ENCODE results near the gene PCDHGA2.
"Not testable (repeated sequence)": the region's sequence is repeated elsewhere in the genome, so short reads cannot be mapped to it uniquely, and the experiment has no call there.

The PCDHGA2 gene

GRCh38 chr5:141345327-141345726, 6.8 kb downstream of the PCDHGA2 start:
- H3K9me3 ChIP-seq (ENCODE audit: control insufficient read depth in 1 of 2, low read length in 2 of 2), result peaks cover 12 to 29% of the 10 kb centered on the region in 2 donors
- H3K27me3 ChIP-seq (ENCODE audit: control insufficient read depth in 1 of 2, insufficient read depth in 2 of 2, low read length in 2 of 2), result no peaks in the 10 kb centered on the region
- H3K36me3 ChIP-seq (ENCODE audit: control insufficient read depth in 1 of 2, insufficient read depth in 2 of 2, low read length in 2 of 2), result no peaks in the 10 kb centered on the region
- no peaks in the 10 kb centered on the region for H3K4me1 ChIP-seq (ENCODE audit: control insufficient read depth in 1 of 2, insufficient read depth in 2 of 2, low read length in 2 of 2)
- no peak overlapping the region for H3K9ac ChIP-seq (ENCODE audit: low read depth in 1 of 2, low read length in 2 of 2)
- H3K4me3 ChIP-seq (ENCODE audit: low read depth in 1 of 2, low read length in 2 of 2), result no peak overlapping the region
- no peak overlapping the region for H3K27ac ChIP-seq (ENCODE audit: low read depth, low read length)

GRCh38 chr5:141346017-141346416, 7.5 kb downstream of the PCDHGA2 start:
- not testable (repeated sequence) for H3K9ac ChIP-seq (ENCODE audit: low read depth in 1 of 2, low read length in 2 of 2); H3K27ac ChIP-seq (ENCODE audit: low read depth, low read length); H3K4me3 ChIP-seq (ENCODE audit: low read depth in 1 of 2, low read length in 2 of 2); H3K36me3 ChIP-seq (ENCODE audit: control insufficient read depth in 1 of 2, insufficient read depth in 2 of 2, low read length in 2 of 2); H3K27me3 ChIP-seq (ENCODE audit: control insufficient read depth in 1 of 2, insufficient read depth in 2 of 2, low read length in 2 of 2); H3K4me1 ChIP-seq (ENCODE audit: control insufficient read depth in 1 of 2, insufficient read depth in 2 of 2, low read length in 2 of 2)
- H3K9me3 ChIP-seq (ENCODE audit: control insufficient read depth in 1 of 2, low read length in 2 of 2), result peaks cover 12 to 27% of the 10 kb centered on the region in 2 donors

- Histone ChIP-seq H3K4me1 (ENCODE audit: control insufficient read depth in 1 of 2, insufficient read depth in 2 of 2, low read length in 2 of 2) (no peaks in the 10 kb centered on the region), H3K9ac (ENCODE audit: low read depth in 1 of 2, low read length in 2 of 2) (no peak within 1 kb of the TSS), H3K27me3 (ENCODE audit: control insufficient read depth in 1 of 2, insufficient read depth in 2 of 2, low read length in 2 of 2) (no peaks in the 10 kb centered on the region), H3K4me3 (ENCODE audit: low read depth in 1 of 2, low read length in 2 of 2) (no peak within 1 kb of the TSS), H3K9me3 (ENCODE audit: control insufficient read depth in 1 of 2, low read length in 2 of 2) (peaks cover 12 to 14% of the 10 kb centered on the region in 2 donors), H3K36me3 (ENCODE audit: control insufficient read depth in 1 of 2, insufficient read depth in 2 of 2, low read length in 2 of 2) (no peaks in the 10 kb centered on the region), H3K27ac (ENCODE audit: low read depth, low read length) (no peak within 1 kb of the TSS)
These were observed 11.5 kb downstream of the PCDHGA2 start, which contains the start of gene PCDHGB1 for GRCh38 chr5:141349917-141350619. PCDHGB1 (plus strand) TSS chr5:141350099; CDS start chr5:141350261, 162 bp downstream.

- Histone ChIP-seq H3K9ac (ENCODE audit: low read depth in 1 of 2, low read length in 2 of 2) (no peak overlapping the region), H3K27me3 (ENCODE audit: control insufficient read depth in 1 of 2, insufficient read depth in 2 of 2, low read length in 2 of 2) (no peaks in the 10 kb centered on the region), H3K4me3 (ENCODE audit: low read depth in 1 of 2, low read length in 2 of 2) (peak overlapping the region in 1 of 2 donors; percentile 29), H3K27ac (ENCODE audit: low read depth, low read length) (no peak overlapping the region), H3K9me3 (ENCODE audit: control insufficient read depth in 1 of 2, low read length in 2 of 2) (peaks cover 18 to 20% of the 10 kb centered on the region in 2 donors), H3K4me1 (ENCODE audit: control insufficient read depth in 1 of 2, insufficient read depth in 2 of 2, low read length in 2 of 2) (no peaks in the 10 kb centered on the region), H3K36me3 (ENCODE audit: control insufficient read depth in 1 of 2, insufficient read depth in 2 of 2, low read length in 2 of 2) (no peaks in the 10 kb centered on the region)
These were observed 13.0 kb downstream of the PCDHGA2 start for GRCh38 chr5:141351591-141351990.

- H3K4me1 ChIP-seq (ENCODE audit: control insufficient read depth in 1 of 2, insufficient read depth in 2 of 2, low read length in 2 of 2), result no peaks in the 10 kb centered on the region
- H3K36me3 ChIP-seq (ENCODE audit: control insufficient read depth in 1 of 2, insufficient read depth in 2 of 2, low read length in 2 of 2), result no peaks in the 10 kb centered on the region
- H3K9me3 ChIP-seq (ENCODE audit: control insufficient read depth in 1 of 2, low read length in 2 of 2), result peaks cover 25 to 28% of the 10 kb centered on the region in 2 donors
- no peaks in the 10 kb centered on the region for H3K27me3 ChIP-seq (ENCODE audit: control insufficient read depth in 1 of 2, insufficient read depth in 2 of 2, low read length in 2 of 2)
- H3K9ac ChIP-seq (ENCODE audit: low read depth in 1 of 2, low read length in 2 of 2), result no peak within 1 kb of the TSS
- peak within 1 kb of the TSS in 1 of 2 donors; percentile 13 for H3K4me3 ChIP-seq (ENCODE audit: low read depth in 1 of 2, low read length in 2 of 2)
- H3K27ac ChIP-seq (ENCODE audit: low read depth, low read length), result no peak within 1 kb of the TSS
These were observed 16.4 kb downstream of the PCDHGA2 start, which contains the start of gene PCDHGA4 for GRCh38 chr5:141354900-141355469. PCDHGA4 (plus strand) TSS chr5:141355021; CDS start chr5:141355108, 87 bp downstream.

- Histone ChIP-seq H3K27me3 (ENCODE audit: control insufficient read depth in 1 of 2, insufficient read depth in 2 of 2, low read length in 2 of 2) (no peaks in the 10 kb centered on the region), H3K9ac (ENCODE audit: low read depth in 1 of 2, low read length in 2 of 2) (no peak overlapping the region), H3K36me3 (ENCODE audit: control insufficient read depth in 1 of 2, insufficient read depth in 2 of 2, low read length in 2 of 2) (no peaks in the 10 kb centered on the region), H3K4me3 (ENCODE audit: low read depth in 1 of 2, low read length in 2 of 2) (no peak overlapping the region), H3K9me3 (ENCODE audit: control insufficient read depth in 1 of 2, low read length in 2 of 2) (peaks cover 31% of the 10 kb centered on the region in 2 donors), H3K4me1 (ENCODE audit: control insufficient read depth in 1 of 2, insufficient read depth in 2 of 2, low read length in 2 of 2) (no peaks in the 10 kb centered on the region), H3K27ac (ENCODE audit: low read depth, low read length) (no peak overlapping the region)
These were observed 17.1 kb downstream of the PCDHGA2 start for GRCh38 chr5:141355641-141356040.

- Histone ChIP-seq H3K4me1 (ENCODE audit: control insufficient read depth in 1 of 2, insufficient read depth in 2 of 2, low read length in 2 of 2) (no peaks in the 10 kb centered on the region), H3K27ac (ENCODE audit: low read depth, low read length) (no peak overlapping the region), H3K9ac (ENCODE audit: low read depth in 1 of 2, low read length in 2 of 2) (no peak overlapping the region), H3K27me3 (ENCODE audit: control insufficient read depth in 1 of 2, insufficient read depth in 2 of 2, low read length in 2 of 2) (no peaks in the 10 kb centered on the region), H3K4me3 (ENCODE audit: low read depth in 1 of 2, low read length in 2 of 2) (no peak overlapping the region), H3K36me3 (ENCODE audit: control insufficient read depth in 1 of 2, insufficient read depth in 2 of 2, low read length in 2 of 2) (no peaks in the 10 kb centered on the region), H3K9me3 (ENCODE audit: control insufficient read depth in 1 of 2, low read length in 2 of 2) (peaks cover 31 to 34% of the 10 kb centered on the region in 2 donors)
These were observed 17.6 kb downstream of the PCDHGA2 start for GRCh38 chr5:141356133-141356532.

GRCh38 chr5:141356950-141357349, 18.4 kb downstream of the PCDHGA2 start:
- H3K9me3 ChIP-seq (ENCODE audit: control insufficient read depth in 1 of 2, low read length in 2 of 2), result peaks cover 33 to 34% of the 10 kb centered on the region in 2 donors
- no peak overlapping the region for H3K9ac ChIP-seq (ENCODE audit: low read depth in 1 of 2, low read length in 2 of 2)
- H3K27ac ChIP-seq (ENCODE audit: low read depth, low read length), result no peak overlapping the region
- no peaks in the 10 kb centered on the region for H3K27me3 ChIP-seq (ENCODE audit: control insufficient read depth in 1 of 2, insufficient read depth in 2 of 2, low read length in 2 of 2)
- no peaks in the 10 kb centered on the region for H3K4me1 ChIP-seq (ENCODE audit: control insufficient read depth in 1 of 2, insufficient read depth in 2 of 2, low read length in 2 of 2)
- no peaks in the 10 kb centered on the region for H3K36me3 ChIP-seq (ENCODE audit: control insufficient read depth in 1 of 2, insufficient read depth in 2 of 2, low read length in 2 of 2)
- peak overlapping the region in 1 of 2 donors; percentile 20 for H3K4me3 ChIP-seq (ENCODE audit: low read depth in 1 of 2, low read length in 2 of 2)

GRCh38 chr5:141359790-141360426, 21.3 kb downstream of the PCDHGA2 start, which contains the start of gene PCDHGB2:
PCDHGB2 (plus strand) TSS chr5:141359994; CDS start chr5:141360136, 142 bp downstream.
- H3K9me3 ChIP-seq (ENCODE audit: control insufficient read depth in 1 of 2, low read length in 2 of 2), result peaks cover 39 to 49% of the 10 kb centered on the region in 2 donors
- no peak within 1 kb of the TSS for H3K9ac ChIP-seq (ENCODE audit: low read depth in 1 of 2, low read length in 2 of 2)
- H3K4me1 ChIP-seq (ENCODE audit: control insufficient read depth in 1 of 2, insufficient read depth in 2 of 2, low read length in 2 of 2), result no peaks in the 10 kb centered on the region
- peak within 1 kb of the TSS; percentile 52 to 66 for H3K4me3 ChIP-seq (ENCODE audit: low read depth in 1 of 2, low read length in 2 of 2)
- no peak within 1 kb of the TSS for H3K27ac ChIP-seq (ENCODE audit: low read depth, low read length)
- no peaks in the 10 kb centered on the region for H3K36me3 ChIP-seq (ENCODE audit: control insufficient read depth in 1 of 2, insufficient read depth in 2 of 2, low read length in 2 of 2)
- no peaks in the 10 kb centered on the region for H3K27me3 ChIP-seq (ENCODE audit: control insufficient read depth in 1 of 2, insufficient read depth in 2 of 2, low read length in 2 of 2)

- no peaks in the 10 kb centered on the region for H3K27me3 ChIP-seq (ENCODE audit: control insufficient read depth in 1 of 2, insufficient read depth in 2 of 2, low read length in 2 of 2)
- H3K9me3 ChIP-seq (ENCODE audit: control insufficient read depth in 1 of 2, low read length in 2 of 2), result peaks cover 42 to 50% of the 10 kb centered on the region in 2 donors
- H3K9ac ChIP-seq (ENCODE audit: low read depth in 1 of 2, low read length in 2 of 2), result no peak overlapping the region
- peak overlapping the region in 1 of 2 donors; percentile 66 for H3K4me3 ChIP-seq (ENCODE audit: low read depth in 1 of 2, low read length in 2 of 2)
- H3K4me1 ChIP-seq (ENCODE audit: control insufficient read depth in 1 of 2, insufficient read depth in 2 of 2, low read length in 2 of 2), result no peaks in the 10 kb centered on the region
- H3K36me3 ChIP-seq (ENCODE audit: control insufficient read depth in 1 of 2, insufficient read depth in 2 of 2, low read length in 2 of 2), result no peaks in the 10 kb centered on the region
- no peak overlapping the region for H3K27ac ChIP-seq (ENCODE audit: low read depth, low read length)
These were observed 22.1 kb downstream of the PCDHGA2 start for GRCh38 chr5:141360685-141361084.

All from duodenal mucosa (tissue), 2 donors.